Brain microvascular endothelial cell (primary cell): ENCODE data around the gene SSH2.
"Not testable (repeated sequence)": the region's sequence is repeated elsewhere in the genome, so short reads cannot be mapped to it uniquely, and the experiment has no call there.

ENCODE experiments used
- DNase-seq: peaks from one replicate; pipeline ENCODE4 v3.0.0-alpha.2; 2020
- H3K27ac ChIP-seq: fragments of 250-450 bp; sonication (Bioruptor Pico); 2 replicates; pipeline ENCODE4 v1.5.1; 2020; ENCODE audit warnings: mild to moderate bottlenecking, moderate library complexity
- H3K27me3 ChIP-seq: fragments of 250-450 bp; sonication (Bioruptor Pico); replicated peaks from 2 replicates; pipeline ENCODE4 v1.5.1; 2020; ENCODE audit warnings: mild to moderate bottlenecking
- H3K36me3 ChIP-seq: fragments of 250-450 bp; sonication (Bioruptor Pico); replicated peaks from 2 replicates; pipeline ENCODE4 v1.5.1; 2020; ENCODE audit warnings: mild to moderate bottlenecking
- H3K4me3 ChIP-seq: 2 replicates; pipeline ENCODE4 v1.5.1; 2011; ENCODE audit warnings: low read depth, mild to moderate bottlenecking, control low read depth, low read length, moderate library complexity
- CTCF ChIP-seq: IDR thresholded peaks from 2 replicates; pipeline ENCODE4 v1.5.1; 2011; ENCODE audit warnings: low read depth, mild to moderate bottlenecking, moderate library complexity, low read length, control low read depth, inconsistent platforms; ENCODE audit errors: missing control alignments
- in situ Hi-C: cut with HindIII; loops from 2 replicates; pipeline ENCODE4 v1.10.0; 2017; ENCODE audit warnings: low sequenced_read_pairs, low pct_ligation_motif_present

SSH2 gene

GRCh38 chr17:29659155-29659554 lies 270.9 kb downstream of the SSH2 start:
- no peak for DNase-seq
- no peaks in the 10 kb centered on the region for H3K36me3 ChIP-seq
- H3K4me3 ChIP-seq, result no peak overlapping the region
- no peak for TF ChIP-seq CTCF
- H3K27ac ChIP-seq, result no peak overlapping the region
- no peaks in the 10 kb centered on the region for H3K27me3 ChIP-seq
- in situ Hi-C loops, result no loop called here

DNA sequence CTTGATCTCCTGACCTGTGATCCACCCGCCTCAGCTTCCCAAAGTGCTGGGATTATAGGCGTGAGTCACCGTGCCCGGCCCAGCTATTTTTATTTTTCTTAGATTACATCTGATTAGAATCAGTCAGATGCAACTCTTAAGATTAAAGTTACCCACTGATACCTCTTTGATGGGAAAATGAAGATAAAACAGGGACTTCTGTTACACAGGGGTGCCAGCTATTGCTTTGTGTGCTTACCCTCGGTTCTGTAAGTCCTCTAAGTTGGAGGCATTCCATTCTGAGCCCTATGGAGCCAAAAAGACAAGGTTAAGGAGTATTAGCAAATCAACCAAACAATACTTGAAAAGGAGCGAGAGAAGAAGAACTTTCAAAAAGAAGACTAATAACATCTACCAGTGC lies 274.7 kb downstream of the SSH2 start:
- peak; percentile 6 for DNase-seq
- no peak for TF ChIP-seq CTCF
- Histone ChIP-seq H3K4me3 (no peak overlapping the region), H3K36me3 (no peaks in the 10 kb centered on the region), H3K27ac (no peak overlapping the region), H3K27me3 (no peaks in the 10 kb centered on the region)
- in situ Hi-C loops, result no loop called here

GRCh38 chr17:29653995-29654714 lies 275.9 kb downstream of the SSH2 start:
- Histone ChIP-seq H3K4me3 (no peak overlapping the region), H3K27ac (no peak overlapping the region), H3K36me3 (no peaks in the 10 kb centered on the region), H3K27me3 (no peaks in the 10 kb centered on the region)
- in situ Hi-C loops, result no loop called here
- TF ChIP-seq CTCF, result no peak
- no peak for DNase-seq

GRCh38 chr17:29652976-29653375 lies 277.1 kb downstream of the SSH2 start:
- no peak overlapping the region for H3K27ac ChIP-seq
- H3K4me3 ChIP-seq, result no peak overlapping the region
- DNase-seq, result no peak
- H3K27me3 ChIP-seq, result no peaks in the 10 kb centered on the region
- peaks cover 1% of the 10 kb centered on the region for H3K36me3 ChIP-seq
- in situ Hi-C loops, result no loop called here
- no peak for TF ChIP-seq CTCF

DNA sequence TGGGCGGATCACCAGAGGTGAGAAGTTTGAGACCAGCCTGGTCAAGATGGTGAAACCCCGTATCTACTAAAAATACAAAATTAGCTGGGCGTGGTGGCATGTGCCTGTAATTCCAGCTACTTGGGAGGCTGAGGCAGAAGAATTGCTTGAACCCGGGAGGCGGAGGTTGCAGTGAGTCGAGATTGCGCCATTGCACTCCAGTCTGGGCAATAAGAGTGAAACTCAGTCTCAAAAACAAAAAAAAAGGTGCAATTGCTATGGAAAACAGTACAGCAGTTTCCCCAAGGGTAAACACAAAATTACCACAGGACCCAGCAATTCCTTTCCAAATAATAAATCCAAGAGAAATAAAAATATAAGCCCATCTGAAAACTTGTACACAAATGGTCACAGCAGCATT lies 278.1 kb downstream of the SSH2 start:
- in situ Hi-C loops, H3K27me3 ChIP-seq, H3K27ac ChIP-seq, H3K36me3 ChIP-seq, H3K4me3 ChIP-seq, DNase-seq: not testable (repeated sequence)

DNA sequence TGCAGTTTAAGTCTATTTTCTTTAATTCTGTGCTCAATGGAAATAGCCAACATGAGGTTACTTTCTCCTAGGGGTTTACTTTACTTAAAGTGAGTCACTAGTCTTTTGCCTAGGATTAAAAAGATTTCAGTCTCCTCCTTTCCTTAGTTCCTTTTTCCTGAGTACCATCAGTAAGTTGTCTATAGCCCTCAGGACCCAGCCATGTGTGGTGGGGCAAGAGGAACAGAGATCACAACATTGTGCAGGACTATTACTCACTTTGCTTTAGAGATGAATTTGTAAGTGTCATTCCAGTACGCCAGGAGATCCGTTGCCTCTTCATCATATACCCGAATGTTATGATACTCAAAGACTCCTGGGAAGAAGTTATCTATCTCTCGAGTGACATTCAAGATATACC lies 279.6 kb downstream of the SSH2 start:
- H3K27ac ChIP-seq, result no peak overlapping the region
- no peak overlapping the region for H3K4me3 ChIP-seq
- DNase-seq, result no peak
- H3K36me3 ChIP-seq, result peaks cover 4% of the 10 kb centered on the region
- no peak for TF ChIP-seq CTCF
- H3K27me3 ChIP-seq, result no peaks in the 10 kb centered on the region
- in situ Hi-C loops, result no loop called here
